Cardiac muscle cell (in vitro differentiated cells and primary cell): ENCODE measurements around the gene KIAA0825. TPM values are rescaled to one million over a fixed set of nuclear protein-coding genes. Genes with fewer than 3 reads are reported as not detected.
"Not testable (repeated sequence)": the region's sequence is repeated elsewhere in the genome, so short reads cannot be mapped to it uniquely, and the experiment has no call there.

Experiments
- DNase-seq, 2 donors: peaks; one replicate each; pipeline versions ENCODE4 v3.0.0 to v3.0.0-alpha.2; 2010 to 2017; ENCODE audit warnings: low read depth in 1 of 2, low spot score in 1 of 2
- H3K27ac ChIP-seq: fragments of 200-600 bp; sonication (generic); 2 replicates; pipeline ENCODE4 v1.5.1; 2016
- H3K27me3 ChIP-seq: fragments of 200-600 bp; sonication (generic); 2 replicates; pipeline ENCODE4 v1.6.0; 2016; ENCODE audit warnings: control low read depth
- H3K36me3 ChIP-seq: fragments of 200-600 bp; sonication (generic); 2 replicates; pipeline ENCODE4 v1.5.1; 2016; ENCODE audit warnings: control low read depth
- H3K4me1 ChIP-seq: fragments of 200-600 bp; sonication (generic); 2 replicates; pipeline ENCODE4 v1.8.1; 2017; ENCODE audit warnings: low read depth, mild to moderate bottlenecking, mixed run types
- H3K4me3 ChIP-seq: fragments of 200-600 bp; sonication (generic); 2 replicates; pipeline ENCODE4 v1.5.1; 2016; ENCODE audit warnings: mild to moderate bottlenecking
- H3K9me3 ChIP-seq: fragments of 200-600 bp; sonication (generic); 2 replicates; pipeline ENCODE4 v1.5.1; 2017; ENCODE audit warnings: low read depth, mild to moderate bottlenecking, control low read depth
- polyA plus RNA-seq: library from polyadenylated mRNA; unstranded; fragments of >200 nt; fragmentation: Nextera tagmentation; extraction: Ambion mirVana; gene quantifications from 2 replicates; pipeline ENCODE4 v1.2.1, GENCODE V29; 2016
- total RNA-seq: library from RNA; depleted of rRNA; stranded (reverse); fragments of >200 nt; gene quantifications from 2 replicates; pipeline ENCODE4 v1.2.3, GENCODE V29; 2016
- TF ChIP-seq, protein P1 (sequence below): IDR thresholded peaks from 2 replicates; pipeline ENCODE4 v1.5.1; 2012; ENCODE audit warnings: low read depth, mild to moderate bottlenecking, low read length

Gene KIAA0825
- total and polyA plus RNA-seq, 2 experiments from 2014 or later = 1.5 to 2.1 TPM

DNA sequence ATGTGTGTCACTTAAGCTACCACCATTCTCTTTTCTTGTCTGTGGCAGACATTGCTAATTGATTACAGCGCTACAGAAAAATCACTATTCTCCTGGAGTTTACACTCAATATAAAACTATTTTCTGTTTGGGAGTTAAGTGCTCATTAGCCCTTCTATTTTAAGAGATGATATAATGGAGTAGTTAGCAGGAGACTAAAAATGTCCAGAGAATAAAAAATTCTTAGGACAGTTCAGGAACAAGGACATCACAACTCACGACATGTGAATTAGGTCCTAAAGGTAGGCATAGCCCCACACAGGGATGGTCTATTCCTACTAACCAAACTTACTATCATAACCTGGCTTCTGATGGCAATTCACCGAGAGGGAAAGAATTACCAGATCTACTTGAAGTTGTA lies 258.5 kb downstream of the KIAA0825 start:
- no peaks in the 10 kb centered on the region for H3K36me3 ChIP-seq
- TF ChIP-seq, protein P1, sequence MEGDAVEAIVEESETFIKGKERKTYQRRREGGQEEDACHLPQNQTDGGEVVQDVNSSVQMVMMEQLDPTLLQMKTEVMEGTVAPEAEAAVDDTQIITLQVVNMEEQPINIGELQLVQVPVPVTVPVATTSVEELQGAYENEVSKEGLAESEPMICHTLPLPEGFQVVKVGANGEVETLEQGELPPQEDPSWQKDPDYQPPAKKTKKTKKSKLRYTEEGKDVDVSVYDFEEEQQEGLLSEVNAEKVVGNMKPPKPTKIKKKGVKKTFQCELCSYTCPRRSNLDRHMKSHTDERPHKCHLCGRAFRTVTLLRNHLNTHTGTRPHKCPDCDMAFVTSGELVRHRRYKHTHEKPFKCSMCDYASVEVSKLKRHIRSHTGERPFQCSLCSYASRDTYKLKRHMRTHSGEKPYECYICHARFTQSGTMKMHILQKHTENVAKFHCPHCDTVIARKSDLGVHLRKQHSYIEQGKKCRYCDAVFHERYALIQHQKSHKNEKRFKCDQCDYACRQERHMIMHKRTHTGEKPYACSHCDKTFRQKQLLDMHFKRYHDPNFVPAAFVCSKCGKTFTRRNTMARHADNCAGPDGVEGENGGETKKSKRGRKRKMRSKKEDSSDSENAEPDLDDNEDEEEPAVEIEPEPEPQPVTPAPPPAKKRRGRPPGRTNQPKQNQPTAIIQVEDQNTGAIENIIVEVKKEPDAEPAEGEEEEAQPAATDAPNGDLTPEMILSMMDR = no peak
- H3K4me1 ChIP-seq = no peaks in the 10 kb centered on the region
- no peak for DNase-seq
- no peak overlapping the region for H3K4me3 ChIP-seq
- no peaks in the 10 kb centered on the region for H3K27me3 ChIP-seq
- H3K9me3 ChIP-seq = no peaks in the 10 kb centered on the region
- H3K27ac ChIP-seq = no peak overlapping the region

DNA sequence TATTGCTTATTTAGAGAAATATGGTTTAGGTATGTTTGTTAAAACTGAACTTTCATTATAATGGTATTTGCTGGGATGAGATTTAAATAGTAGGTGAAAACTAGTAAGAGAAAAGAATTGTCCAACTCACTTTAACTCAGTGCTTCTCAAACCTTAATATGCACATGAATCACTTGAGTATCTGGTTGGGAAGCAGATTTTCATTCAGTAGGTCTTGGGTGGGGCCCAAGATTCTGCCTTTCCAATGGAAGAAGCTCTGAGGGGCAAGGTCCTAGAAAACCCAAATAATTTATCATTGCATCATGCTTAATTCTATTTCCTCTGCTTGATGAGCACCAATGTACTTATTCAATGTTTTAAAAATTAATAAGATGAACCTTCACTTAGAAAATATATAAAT lies 262.6 kb downstream of the KIAA0825 start:
- Histone ChIP-seq H3K9me3 (no peaks in the 10 kb centered on the region), H3K36me3 (no peaks in the 10 kb centered on the region), H3K27ac (no peak overlapping the region), H3K4me3 (no peak overlapping the region), H3K4me1 (no peaks in the 10 kb centered on the region), H3K27me3 (no peaks in the 10 kb centered on the region)
- no peak for DNase-seq
- TF ChIP-seq, protein P1 = no peak

DNA sequence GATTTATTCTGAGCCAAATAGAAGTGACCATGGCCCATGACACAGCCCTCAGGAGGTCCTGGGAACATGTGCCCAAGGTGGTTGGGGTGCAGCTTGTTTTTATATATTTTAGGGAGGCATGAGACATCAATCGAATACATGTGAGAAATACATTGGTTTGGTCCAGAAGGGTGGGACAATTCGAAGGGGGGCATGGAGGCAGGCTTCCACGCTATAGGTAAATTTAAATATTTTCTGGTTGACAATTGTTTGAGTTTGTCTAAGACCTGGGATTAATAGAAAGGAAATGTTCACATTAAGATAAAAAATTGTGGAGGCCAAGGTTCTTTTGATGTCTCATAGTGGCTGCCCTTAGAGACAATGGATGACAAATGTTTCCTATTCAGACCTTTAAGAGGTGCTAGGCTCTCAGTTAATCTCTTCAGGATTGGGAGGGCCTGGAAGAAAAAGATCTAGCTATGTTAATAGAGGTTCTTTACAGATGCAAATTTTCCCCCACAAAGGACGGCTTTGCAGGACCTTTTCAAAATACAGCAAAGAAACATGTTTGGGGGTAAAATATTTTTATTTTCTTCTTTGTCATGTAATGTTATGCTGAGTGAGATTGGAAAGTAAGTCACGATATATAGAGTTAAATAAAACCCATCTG lies 263.4 kb downstream of the KIAA0825 start:
- not testable (repeated sequence) for H3K4me3 ChIP-seq, H3K27ac ChIP-seq, H3K36me3 ChIP-seq, H3K27me3 ChIP-seq, H3K4me1 ChIP-seq, DNase-seq, H3K9me3 ChIP-seq

DNA sequence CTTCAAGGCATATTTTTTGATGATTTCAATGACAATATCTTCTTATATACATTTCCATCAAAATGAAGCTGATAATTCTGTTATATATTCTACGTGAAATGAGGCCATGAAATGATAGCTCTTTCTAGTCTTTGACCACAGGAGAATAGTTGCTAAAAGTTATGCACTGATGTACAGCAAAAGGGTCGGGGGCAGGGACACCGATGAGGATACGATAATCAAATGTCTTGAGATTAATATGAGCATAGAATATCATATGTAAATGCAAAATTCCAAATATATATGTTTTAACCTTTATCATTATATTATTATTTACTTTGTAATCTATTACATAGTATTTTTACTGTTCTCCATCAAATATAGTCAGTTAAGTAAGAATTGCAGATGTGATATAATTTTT lies 264.8 kb downstream of the KIAA0825 start:
- H3K4me1 ChIP-seq = no peaks in the 10 kb centered on the region
- no peak for DNase-seq
- H3K9me3 ChIP-seq = no peaks in the 10 kb centered on the region
- TF ChIP-seq, protein P1 = no peak
- no peaks in the 10 kb centered on the region for H3K36me3 ChIP-seq
- H3K27me3 ChIP-seq = no peaks in the 10 kb centered on the region
- H3K27ac ChIP-seq = no peak overlapping the region
- H3K4me3 ChIP-seq = no peak overlapping the region

DNA sequence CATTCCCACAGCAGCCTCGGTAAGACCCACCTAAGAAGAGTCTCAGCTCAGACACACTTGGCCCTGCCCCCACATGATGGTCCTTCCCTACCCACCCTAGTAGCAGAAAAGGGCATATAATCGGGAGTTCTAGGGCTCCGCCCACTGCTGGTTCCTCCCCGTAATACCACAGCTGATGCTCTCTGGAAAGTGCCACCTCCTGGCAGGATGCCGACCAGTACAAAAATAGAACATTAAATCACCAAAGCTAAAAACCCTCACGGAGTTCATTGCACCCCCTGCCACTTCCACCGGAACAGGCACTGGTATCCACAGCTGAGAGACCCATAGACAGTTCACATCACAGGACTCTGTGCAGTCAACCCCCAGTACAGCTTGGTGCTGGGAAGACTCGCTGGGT lies 271.3 kb downstream of the KIAA0825 start:
- no peaks in the 10 kb centered on the region for H3K9me3 ChIP-seq
- no peaks in the 10 kb centered on the region for H3K36me3 ChIP-seq
- no peak overlapping the region for H3K4me3 ChIP-seq
- TF ChIP-seq, protein P1 = no peak
- H3K27me3 ChIP-seq = no peaks in the 10 kb centered on the region
- no peaks in the 10 kb centered on the region for H3K4me1 ChIP-seq
- no peak for DNase-seq
- H3K27ac ChIP-seq = no peak overlapping the region

DNA sequence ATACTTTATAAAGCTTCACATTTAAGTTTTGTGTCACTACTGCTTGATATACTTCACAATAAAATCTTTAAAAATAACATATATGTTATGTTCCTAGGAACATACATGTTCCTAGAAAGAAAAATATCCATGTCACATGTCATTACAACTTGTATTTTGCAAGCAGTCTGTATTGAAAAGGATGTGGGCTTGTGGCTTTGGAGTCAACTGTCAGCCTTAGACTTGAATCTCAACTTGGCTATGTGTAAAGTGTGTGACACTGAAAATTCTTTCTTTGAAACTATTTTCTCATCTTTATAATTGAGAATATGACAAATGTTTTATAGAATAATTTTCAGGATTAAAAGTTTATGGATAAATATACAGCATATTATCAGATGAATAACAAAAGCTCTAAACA lies 273.1 kb downstream of the KIAA0825 start:
- H3K27ac ChIP-seq = no peak overlapping the region
- no peaks in the 10 kb centered on the region for H3K27me3 ChIP-seq
- no peaks in the 10 kb centered on the region for H3K36me3 ChIP-seq
- no peak overlapping the region for H3K4me3 ChIP-seq
- no peaks in the 10 kb centered on the region for H3K9me3 ChIP-seq
- no peaks in the 10 kb centered on the region for H3K4me1 ChIP-seq
- TF ChIP-seq, protein P1 = no peak
- no peak for DNase-seq
